ENCODE results near the gene TTC9B.
"Not testable (repeated sequence)": the region's sequence is repeated elsewhere in the genome, so short reads cannot be mapped to it uniquely, and the experiment has no call there.

The TTC9B gene

GRCh38 chr19:40170303-40170989 is 47.7 kb downstream of the TTC9B start:
- DNase-seq (ENCODE audit: low read depth in 2 of 2), result not testable (repeated sequence)

- not testable (repeated sequence) for DNase-seq (ENCODE audit: low read depth in 2 of 2)
Observed at GRCh38 chr19:40169482-40170302, 48.5 kb downstream of the TTC9B start.

Data from stimulated activated CD8-positive, alpha-beta memory T cell treated with anti-CD3 and anti-CD28 coated beads, Interleukin-7, amount 100 ng/mL, for 4 hours (primary cell).